Measurements from ENCODE around the gene UBR2. TPM values are rescaled to one million over a fixed set of nuclear protein-coding genes. Genes with fewer than 3 reads are reported as not detected.

Gene UBR2
- total and polyA plus RNA-seq, 2 of the 4 experiments (the other 2 are of a cell fraction): 7.7 to 32.3 TPM

- peaks cover 9% of the 10 kb centered on the region for H3K9me3 ChIP-seq (ENCODE audit: control insufficient read depth, insufficient read depth, low read length)
- H3K79me1 ChIP-seq (ENCODE audit: low read depth in 1 of 2, low read length in 2 of 2): no peaks in the 10 kb centered on the region
- no peak overlapping the region for H3K18ac ChIP-seq (ENCODE audit: low read depth, low read length)
- no peak overlapping the region for H4K8ac ChIP-seq (ENCODE audit: low read depth in 2 of 2, low read length in 2 of 2)
- H3K27ac ChIP-seq (ENCODE audit: insufficient read depth, low read length): no peak overlapping the region
- no peak overlapping the region for H2AFZ ChIP-seq (replicated peaks; ENCODE audit: low read length, poor library complexity)
- no peak for TF ChIP-seq MAFK (IDR thresholded peaks at IDR 0.05; ENCODE audit: low read depth, low read length)
- TF ChIP-seq MXI1 (IDR thresholded peaks at IDR 0.05; ENCODE audit: borderline replicate concordance, low read depth, low read length): no peak
- TF ChIP-seq BHLHE40 (IDR thresholded peaks at IDR 0.05; ENCODE audit: low read depth, low read length): no peak
- no peak for TF ChIP-seq POLR2A (IDR thresholded peaks at IDR 0.05; ENCODE audit: low read depth, low read length)
- TF ChIP-seq MAZ (IDR thresholded peaks at IDR 0.05; ENCODE audit: borderline replicate concordance, low read depth, low read length): no peak
- no peak for TF ChIP-seq USF2 (IDR thresholded peaks at IDR 0.05; ENCODE audit: low read depth, low read length)
- TF ChIP-seq RAD21 (IDR thresholded peaks at IDR 0.05; ENCODE audit: low read length): no peak
- TF ChIP-seq ELK1 (IDR thresholded peaks at IDR 0.05; ENCODE audit: borderline replicate concordance, low read depth, low read length): no peak
- TF ChIP-seq FOS (IDR thresholded peaks at IDR 0.05; ENCODE audit: low read depth, low read length): no peak
- no peak for TF ChIP-seq CHD1 (IDR thresholded peaks at IDR 0.05; ENCODE audit: low read depth, low read length)
- no peaks in the 10 kb centered on the region; the same call in 1 of the 2 replicates for H3K36me3 ChIP-seq (ENCODE audit: control insufficient read depth, insufficient read depth, low read length)
- ChIA-PET CTCF (no interaction called here), POLR2A (ENCODE audit: unreplicated experiment) (no interaction called here)
- BruUV-seq (replicated peaks): no TSS peak
- H3K9me1 ChIP-seq (ENCODE audit: insufficient read depth, low read length): peaks cover 7% of the 10 kb centered on the region; the same call in 1 of the 2 replicates
- no peak overlapping the region for H2AK5ac ChIP-seq (ENCODE audit: low read depth, low read length)
- no peak overlapping the region for H3K56ac ChIP-seq (ENCODE audit: extremely low read depth, insufficient read depth, low read length)
- H2BK15ac ChIP-seq (ENCODE audit: low read depth, low read length): no peak overlapping the region
- H3K4me1 ChIP-seq (ENCODE audit: control insufficient read depth, insufficient read depth, low read length): no peaks in the 10 kb centered on the region
- no peak overlapping the region for H3K4me3 ChIP-seq (ENCODE audit: insufficient read depth, low read depth, low read length)
- no peak for DNase-seq
- no peak for ATAC-seq (ENCODE audit: low read depth)
- no peaks in the 10 kb centered on the region for H3K27me3 ChIP-seq (ENCODE audit: control insufficient read depth, insufficient read depth, low read length)
- no peak overlapping the region for H2BK20ac ChIP-seq (ENCODE audit: low read depth, low read length)
- H4K91ac ChIP-seq (ENCODE audit: insufficient read depth, low read depth, low read length): no peak overlapping the region
- H4K20me1 ChIP-seq (ENCODE audit: insufficient read depth, low read length): no peaks in the 10 kb centered on the region
- 61% methylated on average over 3 of the region's 7 CpGs; no CpG with 5 or more reads in 1 of the 2 experiments for WGBS, 2 experiments (ENCODE audit: extremely low coverage in 2 of 2, insufficient read length in 1 of 2)
- H3K4ac ChIP-seq (ENCODE audit: low read depth, low read length): no peak overlapping the region
- no peak overlapping the region for H3K23ac ChIP-seq (ENCODE audit: low read depth, low read length)
- H4K5ac ChIP-seq (ENCODE audit: low read depth, low read length): no peak overlapping the region
- H2AK9ac ChIP-seq (replicated peaks; ENCODE audit: low read depth, low read length, poor library complexity): no peak overlapping the region
- intact Hi-C loops (cut with micrococcal nuclease) (no loop called here), in situ Hi-C loops (cut with MboI; ENCODE audit: low sequenced_read_pairs) (no loop called here), dilution Hi-C loops (cut with HindIII; ENCODE audit: low sequenced_read_pairs, unreplicated experiment) (no loop called here)
- no peak overlapping the region for H2BK5ac ChIP-seq (ENCODE audit: low read depth, low read length, poor library complexity, severe bottlenecking)
- no peak overlapping the region for H3K9ac ChIP-seq (ENCODE audit: low read depth, low read length)
- H3K4me2 ChIP-seq (ENCODE audit: low read depth, low read length): no peak overlapping the region
- no peak overlapping the region for H2BK120ac ChIP-seq (ENCODE audit: low read depth, low read length)
- H3K14ac ChIP-seq (replicated peaks; ENCODE audit: low read depth, low read length): no peak overlapping the region
These were observed 143.8 kb downstream of the UBR2 start for GRCh38 chr6:42707595-42707994.
